A549 (cell line): Measurements from ENCODE around the gene PRSS27.

Experiments
- RFX5 ChIP-seq: fragments of 450-650 bp; IDR thresholded peaks from 2 replicates; pipeline ENCODE4 v1.7.1; 2014; ENCODE audit warnings: antibody characterized with exemption, mild to moderate bottlenecking, moderate library complexity
- USF2 ChIP-seq: fragments of 450-650 bp; IDR thresholded peaks from 2 replicates; pipeline ENCODE4 v1.6.1; 2014; ENCODE audit warnings: antibody characterized with exemption
- TF ChIP-seq, protein P1 (sequence below): fragments of >200 bp; sonication (Bioruptor Twin); formaldehyde crosslinking; IDR thresholded peaks from 3 replicates; pipeline ENCODE4 v1.5.1; 2016

DNA sequence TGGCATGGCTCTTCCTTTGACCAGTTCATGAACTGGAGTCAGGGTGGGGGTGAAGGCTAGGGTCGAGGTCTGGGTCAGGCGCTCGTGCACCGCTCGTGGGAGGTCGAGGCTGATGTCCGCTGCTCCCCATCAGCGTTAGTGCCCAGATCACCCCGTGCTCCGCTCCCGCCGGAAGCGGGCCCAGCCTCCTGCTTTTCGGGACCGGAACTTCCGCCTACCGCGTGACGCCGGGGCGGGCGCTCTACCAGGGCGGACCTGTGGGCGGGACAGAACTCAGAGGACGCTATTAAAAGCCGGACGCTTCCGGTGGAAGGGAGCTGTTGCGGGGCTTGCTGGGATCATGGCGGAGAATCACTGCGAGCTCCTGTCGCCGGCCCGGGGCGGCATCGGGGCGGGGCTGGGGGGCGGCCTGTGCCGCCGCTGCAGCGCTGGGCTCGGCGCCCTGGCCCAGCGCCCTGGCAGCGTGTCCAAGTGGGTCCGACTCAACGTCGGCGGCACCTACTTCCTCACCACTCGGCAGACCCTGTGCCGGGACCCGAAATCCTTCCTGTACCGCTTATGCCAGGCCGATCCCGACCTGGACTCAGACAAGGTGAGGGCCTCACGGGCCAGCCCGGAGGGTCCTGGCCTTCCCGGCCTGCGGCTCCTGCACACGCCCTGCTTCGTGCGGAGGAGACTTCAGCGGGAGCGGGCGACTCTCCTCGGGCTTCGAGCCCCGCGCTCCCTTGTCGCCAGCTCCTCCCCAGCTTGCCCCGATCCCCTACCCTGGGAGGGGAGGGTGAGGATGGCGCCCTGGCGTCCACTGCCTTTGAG lies 37.6 kb downstream of the PRSS27 start, which contains the start of gene KCTD5:
- TF ChIP-seq RFX5 (no peak), USF2 (peak; percentile 82)
- TF ChIP-seq, protein P1, sequence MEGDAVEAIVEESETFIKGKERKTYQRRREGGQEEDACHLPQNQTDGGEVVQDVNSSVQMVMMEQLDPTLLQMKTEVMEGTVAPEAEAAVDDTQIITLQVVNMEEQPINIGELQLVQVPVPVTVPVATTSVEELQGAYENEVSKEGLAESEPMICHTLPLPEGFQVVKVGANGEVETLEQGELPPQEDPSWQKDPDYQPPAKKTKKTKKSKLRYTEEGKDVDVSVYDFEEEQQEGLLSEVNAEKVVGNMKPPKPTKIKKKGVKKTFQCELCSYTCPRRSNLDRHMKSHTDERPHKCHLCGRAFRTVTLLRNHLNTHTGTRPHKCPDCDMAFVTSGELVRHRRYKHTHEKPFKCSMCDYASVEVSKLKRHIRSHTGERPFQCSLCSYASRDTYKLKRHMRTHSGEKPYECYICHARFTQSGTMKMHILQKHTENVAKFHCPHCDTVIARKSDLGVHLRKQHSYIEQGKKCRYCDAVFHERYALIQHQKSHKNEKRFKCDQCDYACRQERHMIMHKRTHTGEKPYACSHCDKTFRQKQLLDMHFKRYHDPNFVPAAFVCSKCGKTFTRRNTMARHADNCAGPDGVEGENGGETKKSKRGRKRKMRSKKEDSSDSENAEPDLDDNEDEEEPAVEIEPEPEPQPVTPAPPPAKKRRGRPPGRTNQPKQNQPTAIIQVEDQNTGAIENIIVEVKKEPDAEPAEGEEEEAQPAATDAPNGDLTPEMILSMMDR, result no peak
